ENCODE results near the gene GDNF. TPM values are rescaled to one million over a fixed set of nuclear protein-coding genes. Genes with fewer than 3 reads are reported as not detected.
A peak's percentile ranks its signal among the peaks of the same experiment; 100 is the strongest.
"Not testable (repeated sequence)": the region's sequence is repeated elsewhere in the genome, so short reads cannot be mapped to it uniquely, and the experiment has no call there.

GDNF gene
- total RNA-seq, 1 donor from 2014 or later, result 0.27 TPM

DNA sequence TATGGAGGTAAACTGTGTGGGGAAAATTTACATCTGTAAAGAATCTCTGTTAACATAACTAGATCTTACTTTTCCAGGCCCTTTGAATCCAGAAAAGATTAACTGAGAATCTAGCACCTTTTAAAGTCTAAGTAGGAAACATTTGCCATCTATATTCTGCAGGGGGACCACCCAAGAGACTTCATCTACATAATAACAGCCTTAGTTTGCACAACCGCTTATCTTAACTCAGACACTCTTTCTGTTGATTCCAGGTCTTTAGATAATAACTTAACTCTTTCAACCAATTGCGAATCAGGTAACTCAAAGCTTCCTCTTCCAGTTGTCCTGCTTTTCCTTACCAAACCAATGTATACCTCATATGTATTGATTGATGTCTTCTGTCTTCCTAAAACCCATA is 53.4 kb downstream of the GDNF start:
- H3K9me3 ChIP-seq (replicated peaks), result no peaks in the 10 kb centered on the region

DNA sequence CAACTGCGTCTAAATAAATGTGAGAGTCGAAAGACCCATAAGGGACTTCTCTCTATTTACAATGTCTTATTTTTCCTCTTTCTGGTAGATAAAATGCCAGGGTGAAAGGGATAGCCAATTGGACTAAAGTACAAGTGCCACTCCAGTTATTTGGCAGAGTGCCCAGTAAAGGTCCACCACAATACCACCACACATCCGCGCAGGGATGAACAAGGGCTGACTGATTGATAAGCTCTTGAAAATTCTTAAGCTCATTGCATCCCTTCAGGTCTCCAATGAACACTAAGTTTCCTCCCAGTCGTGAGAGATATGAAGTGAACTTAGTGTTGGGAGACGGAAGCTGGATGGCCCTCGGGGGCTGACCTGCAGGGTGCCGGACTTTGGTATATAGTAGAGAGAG is 58.4 kb downstream of the GDNF start:
- H3K4me1 ChIP-seq; DNase-seq; H3K27me3 ChIP-seq (ENCODE audit: low read depth); H3K9me3 ChIP-seq (replicated peaks); H3K36me3 ChIP-seq; H3K4me3 ChIP-seq; intact Hi-C loops (cut with micrococcal nuclease); H3K27ac ChIP-seq (replicated peaks): not testable (repeated sequence)

More for the DNA sequence above, 53.4 kb downstream of the GDNF start:
- Histone ChIP-seq H3K4me3 (no peak overlapping the region), H3K27ac (replicated peaks) (no peak overlapping the region), H3K4me1 (no peaks in the 10 kb centered on the region), H3K27me3 (ENCODE audit: low read depth) (no peaks in the 10 kb centered on the region), H3K36me3 (no peaks in the 10 kb centered on the region)
- TF ChIP-seq, protein P1, sequence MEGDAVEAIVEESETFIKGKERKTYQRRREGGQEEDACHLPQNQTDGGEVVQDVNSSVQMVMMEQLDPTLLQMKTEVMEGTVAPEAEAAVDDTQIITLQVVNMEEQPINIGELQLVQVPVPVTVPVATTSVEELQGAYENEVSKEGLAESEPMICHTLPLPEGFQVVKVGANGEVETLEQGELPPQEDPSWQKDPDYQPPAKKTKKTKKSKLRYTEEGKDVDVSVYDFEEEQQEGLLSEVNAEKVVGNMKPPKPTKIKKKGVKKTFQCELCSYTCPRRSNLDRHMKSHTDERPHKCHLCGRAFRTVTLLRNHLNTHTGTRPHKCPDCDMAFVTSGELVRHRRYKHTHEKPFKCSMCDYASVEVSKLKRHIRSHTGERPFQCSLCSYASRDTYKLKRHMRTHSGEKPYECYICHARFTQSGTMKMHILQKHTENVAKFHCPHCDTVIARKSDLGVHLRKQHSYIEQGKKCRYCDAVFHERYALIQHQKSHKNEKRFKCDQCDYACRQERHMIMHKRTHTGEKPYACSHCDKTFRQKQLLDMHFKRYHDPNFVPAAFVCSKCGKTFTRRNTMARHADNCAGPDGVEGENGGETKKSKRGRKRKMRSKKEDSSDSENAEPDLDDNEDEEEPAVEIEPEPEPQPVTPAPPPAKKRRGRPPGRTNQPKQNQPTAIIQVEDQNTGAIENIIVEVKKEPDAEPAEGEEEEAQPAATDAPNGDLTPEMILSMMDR (IDR thresholded peaks at IDR 0.05; ENCODE audit: borderline replicate concordance), result no peak
- DNase-seq, result no peak
- intact Hi-C loops (cut with micrococcal nuclease), result no loop called here

DNA sequence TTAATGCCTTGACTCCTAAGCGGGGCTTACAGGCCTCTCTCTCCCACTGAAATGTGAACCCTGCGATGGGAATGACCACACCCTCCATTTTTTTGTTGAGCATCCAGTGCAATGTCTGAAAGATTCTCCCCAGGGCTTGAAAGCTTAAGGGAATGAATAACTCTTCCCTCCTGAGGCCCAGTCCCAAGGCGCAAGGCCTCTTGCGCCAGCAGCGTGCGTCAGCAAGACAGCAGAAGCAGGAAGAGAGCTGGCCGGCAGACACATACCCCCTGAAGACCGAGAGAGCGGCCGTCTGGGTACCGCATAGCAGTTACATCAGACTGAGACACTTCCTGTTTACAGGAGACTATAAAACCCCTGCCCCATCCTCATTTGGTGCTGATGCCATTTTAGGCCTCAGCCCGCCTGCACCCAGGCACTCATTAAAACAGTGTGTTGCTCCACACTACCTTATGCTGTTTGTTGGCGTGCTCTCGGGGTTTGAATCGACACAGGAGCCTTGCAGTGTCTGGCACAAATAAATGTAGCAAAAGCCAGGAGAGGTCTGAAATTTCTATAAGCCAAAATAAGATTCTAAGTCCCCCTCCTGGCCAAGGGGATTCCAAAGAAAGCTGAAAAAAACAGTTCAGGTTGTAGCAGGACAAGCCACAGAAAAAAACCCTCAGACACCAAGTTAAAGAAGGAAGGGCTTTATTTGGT is 62.3 kb downstream of the GDNF start:
- Histone ChIP-seq H3K27me3 (ENCODE audit: low read depth) (no peaks in the 10 kb centered on the region), H3K4me1 (no peaks in the 10 kb centered on the region), H3K27ac (replicated peaks) (no peak overlapping the region), H3K4me3 (no peak overlapping the region), H3K9me3 (replicated peaks) (peaks cover 13% of the 10 kb centered on the region), H3K36me3 (no peaks in the 10 kb centered on the region)
- intact Hi-C loops (cut with micrococcal nuclease), result no loop called here
- TF ChIP-seq, protein P1 (IDR thresholded peaks at IDR 0.05; ENCODE audit: borderline replicate concordance), result no peak
- no peak for DNase-seq

DNA sequence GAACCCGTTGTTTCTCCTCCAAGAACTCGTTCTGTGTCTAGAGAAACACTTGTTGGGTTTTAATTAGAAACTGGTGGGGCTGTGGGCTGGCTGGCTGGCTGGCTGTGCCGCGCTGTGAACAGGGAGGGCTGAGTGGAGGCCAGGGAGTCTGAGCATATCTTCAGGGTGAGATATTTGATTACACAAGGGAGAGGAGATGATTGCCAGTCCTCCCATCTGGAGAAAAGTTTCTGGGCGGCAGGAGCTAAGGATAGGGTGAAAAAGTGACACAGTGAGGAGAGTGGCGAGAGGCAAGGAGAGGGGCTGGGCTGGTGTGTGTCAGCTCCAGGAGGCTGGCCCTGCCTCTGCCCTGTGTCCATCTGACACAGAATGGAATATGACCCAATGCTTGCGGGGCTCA is 63.0 kb downstream of the GDNF start:
- no peaks in the 10 kb centered on the region for H3K36me3 ChIP-seq
- no peaks in the 10 kb centered on the region for H3K27me3 ChIP-seq (ENCODE audit: low read depth)
- H3K27ac ChIP-seq (replicated peaks), result no peak overlapping the region
- H3K4me3 ChIP-seq, result no peak overlapping the region
- intact Hi-C loops (cut with micrococcal nuclease), result no loop called here
- H3K9me3 ChIP-seq (replicated peaks), result peaks cover 13% of the 10 kb centered on the region
- H3K4me1 ChIP-seq, result no peaks in the 10 kb centered on the region
- DNase-seq, result no peak
- TF ChIP-seq, protein P1 (IDR thresholded peaks at IDR 0.05; ENCODE audit: borderline replicate concordance), result no peak

DNA sequence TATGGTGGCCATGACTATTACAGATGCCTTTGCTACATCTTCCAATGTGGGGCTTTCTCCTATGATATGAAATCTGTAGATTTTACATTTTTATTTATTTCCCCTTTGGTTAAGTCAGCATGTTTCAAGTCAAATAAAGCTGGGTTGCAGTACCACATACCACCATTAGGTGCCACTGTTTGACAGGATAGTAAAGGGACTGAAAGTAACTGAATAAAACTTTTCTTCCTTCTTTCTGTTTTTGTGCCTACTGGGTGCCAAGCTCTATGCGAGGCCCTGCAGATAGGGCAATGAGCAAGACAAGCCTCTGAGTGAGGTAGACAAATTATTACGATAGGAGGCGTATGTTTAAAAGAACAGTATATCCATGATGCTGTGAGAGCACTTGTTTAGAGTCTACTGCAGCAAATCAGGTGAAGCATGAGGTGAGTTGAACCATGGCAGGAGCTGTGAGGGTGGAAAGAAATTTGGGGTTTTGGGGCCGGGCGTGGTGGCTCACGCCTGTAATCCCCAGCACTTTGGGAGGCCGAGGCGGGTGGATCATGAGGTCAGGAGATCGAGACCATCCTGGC is 64.8 kb downstream of the GDNF start:
- no peak for DNase-seq
- intact Hi-C loops (cut with micrococcal nuclease), result no loop called here
- TF ChIP-seq, protein P1 (IDR thresholded peaks at IDR 0.05; ENCODE audit: borderline replicate concordance), result peak; percentile 45
- Histone ChIP-seq H3K27ac (replicated peaks) (no peak overlapping the region), H3K4me3 (no peak overlapping the region), H3K4me1 (no peaks in the 10 kb centered on the region), H3K36me3 (no peaks in the 10 kb centered on the region), H3K27me3 (ENCODE audit: low read depth) (no peaks in the 10 kb centered on the region), H3K9me3 (replicated peaks) (peaks cover 13% of the 10 kb centered on the region)

DNA sequence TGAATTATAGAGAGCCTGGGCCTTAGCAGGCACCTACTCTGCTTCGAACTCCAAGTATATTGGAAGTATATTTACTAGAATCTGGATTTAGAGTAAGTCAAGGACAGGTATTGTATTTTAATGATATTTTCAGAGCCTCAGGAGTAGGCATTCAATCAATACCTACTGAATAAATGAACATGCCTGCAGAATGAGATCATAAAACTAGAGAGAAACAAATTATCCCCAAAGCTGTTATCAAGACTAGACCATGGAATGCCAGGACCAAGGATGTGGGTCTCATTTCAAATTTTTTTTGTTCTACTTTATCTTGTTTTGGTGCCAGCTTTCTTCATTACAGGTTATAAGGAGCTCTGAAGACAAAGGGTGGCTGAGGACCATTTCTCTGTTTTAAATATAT is 66.0 kb downstream of the GDNF start:
- intact Hi-C loops (cut with micrococcal nuclease), result no loop called here
- H3K27me3 ChIP-seq (ENCODE audit: low read depth), result no peaks in the 10 kb centered on the region
- no peaks in the 10 kb centered on the region for H3K4me1 ChIP-seq
- peaks cover 13% of the 10 kb centered on the region for H3K9me3 ChIP-seq (replicated peaks)
- no peak for DNase-seq
- no peak overlapping the region for H3K4me3 ChIP-seq
- no peaks in the 10 kb centered on the region for H3K36me3 ChIP-seq
- TF ChIP-seq, protein P1 (IDR thresholded peaks at IDR 0.05; ENCODE audit: borderline replicate concordance), result no peak
- H3K27ac ChIP-seq (replicated peaks), result no peak overlapping the region

All from left ventricle myocardium inferior (tissue), 1 donor.